Body of pancreas (tissue), 4 donors: ENCODE results near the gene CDKN2C.

Experiments
- CTCF ChIP-seq, 7 experiments: fragments of 450-650 bp in 4 of 7; fragments of 200-600 bp in 3 of 7; sonication (generic) in 3 of 7; IDR thresholded peaks; one replicate each; pipeline ENCODE4 v1.5.1; 2016 to 2019; ENCODE audit warnings: antibody characterized with exemption in 7 of 7
- POLR2A ChIP-seq, 3 donors: fragments of 450-650 bp; IDR thresholded peaks; one replicate each; pipeline ENCODE4 v1.6.1; 2016; ENCODE audit warnings: antibody characterized with exemption in 3 of 3, mild to moderate bottlenecking in 2 of 3

DNA sequence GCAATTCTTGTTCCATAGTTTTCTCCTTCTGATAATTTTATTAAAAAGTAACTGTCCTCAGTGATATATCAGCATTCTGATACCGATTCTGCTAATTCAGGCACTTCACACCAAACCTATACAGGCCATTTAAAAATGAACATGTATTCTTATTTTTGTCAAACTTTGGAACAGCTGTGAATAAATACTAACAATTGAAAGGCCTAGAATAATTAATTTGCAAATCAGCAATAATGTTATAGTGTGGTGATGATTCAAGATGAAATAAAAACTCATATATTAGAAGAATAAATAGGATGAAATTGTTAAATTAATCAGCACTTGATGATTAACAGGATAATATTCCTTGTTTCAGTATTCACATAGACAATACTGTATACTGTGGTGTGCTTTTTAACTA lies 9.9 kb downstream of the CDKN2C start:
- TF ChIP-seq CTCF (IDR thresholded peaks at IDR 0.05) (no peak), POLR2A (IDR thresholded peaks at IDR 0.05) (no peak)
